Peyer's patch (tissue), 4 donors: Measurements from ENCODE around the gene ZNF148.

Source experiments
- POLR2A ChIP-seq, 2 donors: fragments of 450-650 bp; IDR thresholded peaks; one replicate each; pipeline ENCODE4 v1.5.1; 2017; ENCODE audit warnings: antibody characterized with exemption in 2 of 2, mild to moderate bottlenecking in 2 of 2, moderate library complexity in 2 of 2
- TF ChIP-seq, protein P1 (sequence below), 6 experiments: fragments of 450-650 bp in 4 of 6; fragments of 200-600 bp in 2 of 6; sonication (generic) in 1 of 6; IDR thresholded peaks; one replicate each; pipeline ENCODE4 v1.5.1; 2017 to 2019; ENCODE audit warnings: antibody characterized with exemption in 6 of 6, mild to moderate bottlenecking in 3 of 6, moderate library complexity in 1 of 6

DNA sequence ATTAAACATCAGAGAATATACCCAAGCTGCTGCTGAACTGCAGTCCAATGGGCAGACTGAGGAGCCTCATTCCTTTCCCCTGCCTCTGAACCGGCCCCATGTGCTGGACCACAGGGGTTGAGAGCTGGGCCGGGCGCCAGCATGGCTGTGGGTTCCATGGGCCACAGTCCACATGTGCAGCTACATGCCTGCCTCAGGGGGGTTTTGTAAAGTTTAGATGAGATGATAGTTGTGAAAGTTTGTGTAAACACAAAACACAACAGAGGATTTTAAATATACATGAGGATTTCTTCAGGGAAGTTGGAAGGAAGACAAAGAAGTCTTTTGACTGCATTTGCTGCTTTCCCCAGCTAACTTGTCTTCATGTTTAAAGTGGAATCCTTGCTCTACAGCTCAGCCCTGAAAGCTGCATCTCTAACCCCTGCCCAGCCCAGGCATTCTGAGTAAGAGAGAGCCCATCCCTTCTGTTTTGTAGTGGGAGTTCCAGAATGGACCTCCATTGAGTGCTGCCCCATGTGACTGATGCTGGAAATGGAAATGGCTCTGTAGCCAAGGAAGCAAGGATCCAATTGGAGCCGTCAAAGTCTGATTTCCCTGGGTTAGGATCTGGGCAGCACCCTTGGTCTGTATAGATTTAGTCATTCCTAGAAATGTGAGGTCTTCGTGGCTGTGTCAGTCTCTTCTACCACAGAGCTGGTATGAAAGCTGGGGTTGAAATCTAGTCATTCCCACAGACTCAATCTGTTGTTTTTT, 180.1 kb downstream of the ZNF148 start:
- TF ChIP-seq, protein P1, sequence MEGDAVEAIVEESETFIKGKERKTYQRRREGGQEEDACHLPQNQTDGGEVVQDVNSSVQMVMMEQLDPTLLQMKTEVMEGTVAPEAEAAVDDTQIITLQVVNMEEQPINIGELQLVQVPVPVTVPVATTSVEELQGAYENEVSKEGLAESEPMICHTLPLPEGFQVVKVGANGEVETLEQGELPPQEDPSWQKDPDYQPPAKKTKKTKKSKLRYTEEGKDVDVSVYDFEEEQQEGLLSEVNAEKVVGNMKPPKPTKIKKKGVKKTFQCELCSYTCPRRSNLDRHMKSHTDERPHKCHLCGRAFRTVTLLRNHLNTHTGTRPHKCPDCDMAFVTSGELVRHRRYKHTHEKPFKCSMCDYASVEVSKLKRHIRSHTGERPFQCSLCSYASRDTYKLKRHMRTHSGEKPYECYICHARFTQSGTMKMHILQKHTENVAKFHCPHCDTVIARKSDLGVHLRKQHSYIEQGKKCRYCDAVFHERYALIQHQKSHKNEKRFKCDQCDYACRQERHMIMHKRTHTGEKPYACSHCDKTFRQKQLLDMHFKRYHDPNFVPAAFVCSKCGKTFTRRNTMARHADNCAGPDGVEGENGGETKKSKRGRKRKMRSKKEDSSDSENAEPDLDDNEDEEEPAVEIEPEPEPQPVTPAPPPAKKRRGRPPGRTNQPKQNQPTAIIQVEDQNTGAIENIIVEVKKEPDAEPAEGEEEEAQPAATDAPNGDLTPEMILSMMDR (IDR thresholded peaks at IDR 0.05) = no peak
- no peak for TF ChIP-seq POLR2A (IDR thresholded peaks at IDR 0.05)
